Tibial nerve (tissue), 4 donors: ENCODE measurements around the gene PRUNE2.

ENCODE experiments used
- CTCF ChIP-seq, 5 experiments: fragments of 200-600 bp in 3 of 5; fragments of 450-650 bp in 2 of 5; sonication (generic) in 3 of 5; IDR thresholded peaks; one replicate each; pipeline ENCODE4 v1.5.1; 2016 to 2019; ENCODE audit warnings: antibody characterized with exemption in 5 of 5, mild to moderate bottlenecking in 3 of 5, moderate library complexity in 2 of 5
- EP300 ChIP-seq, 2 donors: sonication (generic); formaldehyde crosslinking; IDR thresholded peaks; one replicate each; pipeline ENCODE4 v1.6.1; 2017; ENCODE audit warnings: antibody characterized with exemption in 2 of 2, mild to moderate bottlenecking in 1 of 2
- POLR2A ChIP-seq, 2 donors: fragments of 450-650 bp; IDR thresholded peaks; one replicate each; pipeline ENCODE4 v1.6.1; 2017; ENCODE audit warnings: antibody characterized with exemption in 2 of 2, mild to moderate bottlenecking in 2 of 2, moderate library complexity in 2 of 2

GRCh38 chr9:76619640-76620039 lies 286.3 kb downstream of the PRUNE2 start:
- TF ChIP-seq EP300 (IDR thresholded peaks at IDR 0.05): no peak
- TF ChIP-seq CTCF (IDR thresholded peaks at IDR 0.05): no peak
- no peak for TF ChIP-seq POLR2A (IDR thresholded peaks at IDR 0.05)
